ENCODE results near the gene IDUA.
"Not testable (repeated sequence)": the region's sequence is repeated elsewhere in the genome, so short reads cannot be mapped to it uniquely, and the experiment has no call there.

The IDUA gene

GRCh38 chr4:1044469-1045192 lies 57.8 kb downstream of the IDUA start:
- TF ChIP-seq CTCF (conservative IDR thresholded peaks at IDR 0.05; ENCODE audit: low read depth, low read length) = no peak
- DNase-seq (ENCODE audit: low read depth) = no peak
- no peak overlapping the region for H3K4me3 ChIP-seq (ENCODE audit: low read length)

- TF ChIP-seq CTCF (conservative IDR thresholded peaks at IDR 0.05; ENCODE audit: low read depth, low read length) = no peak
- H3K4me3 ChIP-seq (ENCODE audit: low read length) = peak overlapping the region; percentile 37
- DNase-seq (ENCODE audit: low read depth) = no peak
Observed at GRCh38 chr4:1045193-1045594, 58.4 kb downstream of the IDUA start.

GRCh38 chr4:1045595-1046201 lies 58.9 kb downstream of the IDUA start:
- DNase-seq (ENCODE audit: low read depth) = no peak
- peak overlapping the region; percentile 37 for H3K4me3 ChIP-seq (ENCODE audit: low read length)
- no peak for TF ChIP-seq CTCF (conservative IDR thresholded peaks at IDR 0.05; ENCODE audit: low read depth, low read length)

- peak overlapping the region; percentile 12 for H3K4me3 ChIP-seq (ENCODE audit: low read length)
- DNase-seq (ENCODE audit: low read depth) = not testable (repeated sequence)
Observed at GRCh38 chr4:1046581-1047011, 59.8 kb downstream of the IDUA start.

GRCh38 chr4:1047106-1047975 lies 60.5 kb downstream of the IDUA start:
- TF ChIP-seq CTCF (conservative IDR thresholded peaks at IDR 0.05; ENCODE audit: low read depth, low read length) = no peak
- peak overlapping the region; percentile 12 for H3K4me3 ChIP-seq (ENCODE audit: low read length)
- DNase-seq (ENCODE audit: low read depth) = no peak

DNA sequence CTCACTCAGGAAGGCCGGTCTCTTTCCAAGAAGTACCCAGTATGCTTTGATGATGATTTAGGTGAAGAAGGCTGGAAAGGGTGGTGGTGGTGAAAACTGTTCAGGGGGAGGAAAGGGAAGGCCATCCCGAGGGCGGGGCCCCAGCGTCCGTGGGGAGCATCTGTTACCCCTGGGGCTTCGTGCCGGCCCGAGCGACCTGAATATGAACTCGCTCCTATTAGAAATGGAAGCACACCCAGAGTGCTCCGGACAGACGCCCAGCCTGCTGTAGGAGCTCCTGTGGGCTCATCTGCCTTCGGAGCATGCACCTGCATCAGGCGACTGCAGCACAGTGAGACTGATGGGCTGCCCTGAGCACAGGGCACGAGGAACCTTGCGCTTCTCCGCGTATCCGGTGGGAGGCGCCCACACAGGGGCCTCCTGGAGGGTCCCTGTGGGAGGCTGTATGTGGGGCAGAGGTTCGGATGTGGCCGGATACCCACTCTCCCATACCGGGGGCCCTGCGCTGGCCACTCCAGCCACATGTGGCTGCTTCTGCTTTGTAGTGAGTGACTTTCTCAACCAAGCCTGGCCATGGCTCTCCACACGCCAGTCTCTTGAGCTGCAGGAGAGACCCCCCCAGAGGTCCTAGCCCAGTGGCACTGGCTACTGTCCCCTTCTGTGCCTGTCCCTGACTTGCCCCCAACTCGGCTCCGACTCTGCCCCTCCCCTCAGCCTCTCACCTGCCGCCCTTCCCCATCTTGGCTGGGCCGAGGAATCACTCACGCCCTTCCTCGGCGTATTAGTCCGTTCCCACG lies 61.3 kb downstream of the IDUA start:
- no peak overlapping the region for H3K4me3 ChIP-seq (ENCODE audit: low read length)
- no peak for DNase-seq (ENCODE audit: low read depth)
- TF ChIP-seq CTCF (conservative IDR thresholded peaks at IDR 0.05; ENCODE audit: low read depth, low read length) = no peak

Measured in retinal pigment epithelial cell (primary cell).